GM19463 (cell line): ENCODE results near the gene CAPN12.

Source experiments
- ATAC-seq: cut with Tn5 transposase; IDR thresholded peaks from one replicate; pipeline ENCODE4 v1.9.1; 2021; ENCODE audit warnings: mild to moderate bottlenecking, moderate library complexity; ENCODE audit not compliant: unreplicated experiment

The CAPN12 gene

GRCh38 chr19:38739440-38740256 is 4.6 kb downstream of the CAPN12 start:
- ATAC-seq, result no peak

- no peak for ATAC-seq
These were observed 6.1 kb downstream of the CAPN12 start for GRCh38 chr19:38737921-38738737.

- ATAC-seq, result no peak
These were observed 6.9 kb downstream of the CAPN12 start for GRCh38 chr19:38737281-38737865.

GRCh38 chr19:38736413-38737280 is 7.6 kb downstream of the CAPN12 start:
- no peak for ATAC-seq

- no peak for ATAC-seq
These were observed 8.2 kb downstream of the CAPN12 start for GRCh38 chr19:38736036-38736412.

GRCh38 chr19:38735257-38735686 is 9.0 kb downstream of the CAPN12 start:
- ATAC-seq, result no peak

- ATAC-seq, result no peak
These were observed 9.6 kb downstream of the CAPN12 start for GRCh38 chr19:38734426-38735256.

- ATAC-seq, result no peak
These were observed 10.2 kb downstream of the CAPN12 start for GRCh38 chr19:38734176-38734425.

- no peak for ATAC-seq
These were observed 10.6 kb downstream of the CAPN12 start for GRCh38 chr19:38733493-38734175.

GRCh38 chr19:38733241-38733492 is 11.1 kb downstream of the CAPN12 start:
- no peak for ATAC-seq

GRCh38 chr19:38731654-38732301 is 12.5 kb downstream of the CAPN12 start:
- ATAC-seq, result no peak

GRCh38 chr19:38730731-38731589 is 13.3 kb downstream of the CAPN12 start:
- no peak for ATAC-seq

GRCh38 chr19:38730470-38730730 is 13.9 kb downstream of the CAPN12 start:
- no peak for ATAC-seq

- ATAC-seq, result no peak
These were observed 14.4 kb downstream of the CAPN12 start for GRCh38 chr19:38729653-38730469.

- no peak for ATAC-seq
These were observed 15.3 kb downstream of the CAPN12 start for GRCh38 chr19:38728752-38729541.

GRCh38 chr19:38727868-38728660 is 16.2 kb downstream of the CAPN12 start:
- no peak for ATAC-seq
